PC-9 (cell line): ENCODE data around the gene MRM1. TPM values are rescaled to one million over a fixed set of nuclear protein-coding genes. Genes with fewer than 3 reads are reported as not detected.

Experiments
- BruUV-seq: library from RNA; stranded (reverse); fragments of 400-500 nt; replicated peaks from 2 replicates; lab custom pipeline; 2021; lab: Mats Ljungman, UMichigan
- CTCF ChIA-PET: fragments of 300-600 bp; sonication (Branson Sonifier 250); formaldehyde crosslinking; loops from one replicate; lab custom pipeline; 2022; ENCODE audit warnings: antibody characterized with exemption; lab: Charles Lee
- POLR2A ChIA-PET: fragments of 300-600 bp; sonication (Branson Sonifier 250); formaldehyde crosslinking; loops from one replicate; lab custom pipeline; 2022; ENCODE audit warnings: antibody characterized with exemption; ENCODE audit not compliant: unreplicated experiment; lab: Charles Lee
- DNase-seq, 2 experiments: peaks; one replicate each; pipeline versions ENCODE4 v3.0.0 to v3.0.0-alpha.2; 2015 to 2022; ENCODE audit warnings: mixed read lengths in 1 of 2
- H2AFZ ChIP-seq: fragments of 200-600 bp; sonication (generic); 2 replicates; pipeline ENCODE4 v1.8.1; 2017; ENCODE audit warnings: antibody characterized with exemption
- H3F3A ChIP-seq: fragments of 200-600 bp; sonication (generic); 2 replicates; pipeline ENCODE4 v1.8.1; 2017; ENCODE audit warnings: antibody characterized with exemption, mild to moderate bottlenecking, low read depth; ENCODE audit not compliant: insufficient read depth
- H3K27ac ChIP-seq: fragments of 200-600 bp; sonication (generic); 2 replicates; pipeline ENCODE4 v1.6.1; 2016; ENCODE audit warnings: mixed run types
- H3K27me3 ChIP-seq: fragments of 200-600 bp; sonication (generic); 2 replicates; pipeline ENCODE4 v1.6.1; 2016; ENCODE audit warnings: low read depth, mixed run types; ENCODE audit not compliant: insufficient read depth
- H3K36me3 ChIP-seq: fragments of 200-600 bp; sonication (generic); 2 replicates; pipeline ENCODE4 v1.6.1; 2016; ENCODE audit warnings: low read depth, mixed run types
- H3K4me1 ChIP-seq: fragments of 200-600 bp; sonication (generic); replicated peaks from 2 replicates; pipeline ENCODE4 v1.6.1; 2016; ENCODE audit warnings: mixed run types; ENCODE audit not compliant: insufficient read depth
- H3K4me2 ChIP-seq: fragments of 200-600 bp; sonication (generic); 2 replicates; pipeline ENCODE4 v1.6.1; 2017; ENCODE audit warnings: mixed run types
- H3K4me3 ChIP-seq: fragments of 200-600 bp; sonication (generic); 2 replicates; pipeline ENCODE4 v1.6.1; 2016; ENCODE audit warnings: mixed run types
- H3K79me2 ChIP-seq: fragments of 200-600 bp; sonication (generic); 2 replicates; pipeline ENCODE4 v1.6.1; 2017; ENCODE audit warnings: low read depth, mixed run types
- H3K9me2 ChIP-seq: fragments of 200-600 bp; sonication (generic); 2 replicates; pipeline ENCODE4 v1.8.1; 2017; ENCODE audit warnings: mild to moderate bottlenecking; ENCODE audit not compliant: insufficient read depth
- H3K9me3 ChIP-seq: fragments of 200-600 bp; sonication (generic); 2 replicates; pipeline ENCODE4 v1.8.1; 2016; ENCODE audit warnings: low read depth; ENCODE audit not compliant: insufficient read depth
- H4K20me1 ChIP-seq: fragments of 200-600 bp; sonication (generic); 2 replicates; pipeline ENCODE4 v1.8.1; 2017; ENCODE audit not compliant: insufficient read depth
- EZH2 ChIP-seq: fragments of 200-600 bp; sonication (generic); IDR thresholded peaks from 2 replicates; pipeline ENCODE4 v1.8.0; 2017; ENCODE audit warnings: antibody characterized with exemption, low read depth
- intact Hi-C: fragments of 100-400 bp; cut with micrococcal nuclease; formaldehyde crosslinking; loops from one replicate; pipeline ENCODE4 v1.10.0; 2022; ENCODE audit not compliant: unreplicated experiment
- total RNA-seq: library from RNA; stranded (reverse); gene quantifications from 2 replicates; pipeline ENCODE4 v1.2.3, GENCODE V29; 2021
- TF ChIP-seq, protein P1 (sequence below): fragments of 200-600 bp; sonication (generic); conservative IDR thresholded peaks from 2 replicates; pipeline ENCODE4 v1.6.1; 2017; ENCODE audit warnings: mixed run types, antibody characterized with exemption, mild to moderate bottlenecking, moderate library complexity

The MRM1 gene
- total RNA-seq, 1 experiment from 2014 or later, result 9.6 TPM

DNA sequence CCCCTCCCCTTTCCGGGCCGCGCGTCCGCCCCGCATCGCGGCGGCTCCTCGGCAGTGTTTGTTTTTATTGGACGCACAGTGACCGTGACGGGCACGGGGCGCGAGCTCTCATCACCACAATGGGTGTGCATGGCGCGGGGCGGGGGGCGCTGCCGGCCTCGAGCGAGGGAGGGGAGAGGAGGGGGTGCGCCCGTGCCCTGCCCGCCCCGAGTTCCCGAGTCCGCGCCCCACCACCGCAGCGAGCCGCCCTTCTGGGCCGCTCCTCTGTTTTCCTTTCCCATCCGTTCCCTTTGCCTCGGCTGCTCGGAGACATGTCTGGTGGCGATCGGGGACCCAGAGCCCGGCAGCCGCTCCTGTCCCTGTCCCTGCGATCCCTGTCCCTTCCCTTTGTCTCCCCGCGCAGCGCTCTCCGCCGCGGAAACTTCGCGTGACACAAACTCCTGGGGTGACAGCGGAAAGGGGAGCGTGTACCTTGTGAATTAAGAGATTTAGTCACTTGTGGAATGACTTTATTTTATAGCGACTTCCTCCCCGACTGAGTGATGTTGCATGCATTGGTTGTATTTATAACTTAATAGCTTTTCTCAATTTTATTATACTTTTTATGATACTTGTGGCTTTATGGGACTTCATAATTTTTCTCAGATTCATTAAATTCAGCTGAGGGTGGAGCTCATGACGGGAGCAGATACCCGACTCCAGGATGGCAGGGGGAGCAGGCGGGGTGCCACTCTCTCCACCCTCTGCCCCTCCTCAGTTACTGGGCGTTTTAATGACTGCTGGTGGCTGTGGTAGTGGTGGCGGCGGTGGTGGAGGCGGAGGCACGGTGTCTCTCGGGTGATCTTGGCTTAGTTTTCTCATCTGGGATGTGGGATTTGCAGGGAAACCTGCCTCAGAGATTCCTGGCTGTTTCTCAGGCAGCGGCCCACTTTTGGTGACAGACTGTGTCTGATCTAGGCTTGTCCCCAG, 40.8 kb downstream of the MRM1 start:
- no peak for TF ChIP-seq EZH2
- TF ChIP-seq, protein P1, sequence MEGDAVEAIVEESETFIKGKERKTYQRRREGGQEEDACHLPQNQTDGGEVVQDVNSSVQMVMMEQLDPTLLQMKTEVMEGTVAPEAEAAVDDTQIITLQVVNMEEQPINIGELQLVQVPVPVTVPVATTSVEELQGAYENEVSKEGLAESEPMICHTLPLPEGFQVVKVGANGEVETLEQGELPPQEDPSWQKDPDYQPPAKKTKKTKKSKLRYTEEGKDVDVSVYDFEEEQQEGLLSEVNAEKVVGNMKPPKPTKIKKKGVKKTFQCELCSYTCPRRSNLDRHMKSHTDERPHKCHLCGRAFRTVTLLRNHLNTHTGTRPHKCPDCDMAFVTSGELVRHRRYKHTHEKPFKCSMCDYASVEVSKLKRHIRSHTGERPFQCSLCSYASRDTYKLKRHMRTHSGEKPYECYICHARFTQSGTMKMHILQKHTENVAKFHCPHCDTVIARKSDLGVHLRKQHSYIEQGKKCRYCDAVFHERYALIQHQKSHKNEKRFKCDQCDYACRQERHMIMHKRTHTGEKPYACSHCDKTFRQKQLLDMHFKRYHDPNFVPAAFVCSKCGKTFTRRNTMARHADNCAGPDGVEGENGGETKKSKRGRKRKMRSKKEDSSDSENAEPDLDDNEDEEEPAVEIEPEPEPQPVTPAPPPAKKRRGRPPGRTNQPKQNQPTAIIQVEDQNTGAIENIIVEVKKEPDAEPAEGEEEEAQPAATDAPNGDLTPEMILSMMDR, result no peak
- Histone ChIP-seq H3K4me2 (no peak overlapping the region), H4K20me1 (no peaks in the 10 kb centered on the region), H3K27me3 (peaks cover 27% of the 10 kb centered on the region), H3F3A (no peaks in the 10 kb centered on the region), H3K27ac (no peak overlapping the region), H3K4me1 (no peaks in the 10 kb centered on the region), H3K79me2 (no peaks in the 10 kb centered on the region), H3K4me3 (no peak overlapping the region), H3K9me3 (no peaks in the 10 kb centered on the region), H3K9me2 (no peaks in the 10 kb centered on the region), H2AFZ (no peak overlapping the region), H3K36me3 (no peaks in the 10 kb centered on the region)
- ChIA-PET POLR2A (no interaction called here), CTCF (no interaction called here)
- no peak for DNase-seq
- intact Hi-C loops, result no loop called here
- BruUV-seq, result no TSS peak

DNA sequence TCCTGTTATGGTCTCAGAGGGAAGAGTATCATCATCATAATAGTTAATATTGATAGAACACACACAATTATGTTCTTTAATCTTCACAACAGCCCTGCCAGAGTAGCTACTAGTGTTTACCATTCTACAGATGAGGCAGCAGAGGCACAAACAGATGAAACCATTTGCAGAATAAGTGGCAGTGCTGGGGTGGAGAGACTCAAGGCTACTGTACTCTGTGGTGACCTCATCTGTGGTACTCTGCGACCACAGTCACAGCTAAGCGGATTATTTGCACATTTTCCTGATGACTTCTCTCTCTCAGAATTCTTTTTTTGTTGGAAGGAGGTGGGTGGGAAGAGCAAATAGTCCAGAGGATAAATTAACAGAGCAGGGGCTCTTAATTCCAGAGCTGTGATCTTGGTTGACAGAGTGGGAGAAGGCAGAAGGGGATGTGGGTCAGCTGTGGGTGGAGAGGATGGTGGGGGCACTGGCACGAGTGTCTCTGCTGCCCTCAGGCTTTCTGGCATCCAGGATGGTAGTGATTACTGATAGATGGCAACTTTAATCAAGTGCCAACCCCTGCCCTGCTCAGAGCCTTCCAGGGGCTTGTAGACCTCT, 41.8 kb downstream of the MRM1 start:
- intact Hi-C loops, result no loop called here
- CTCF ChIA-PET, result interaction anchor here (0.5 to 0.7 kb wide), 2 partner anchors 40 to 176 kb away, joined by 3 read pairs; no protein-coding TSS in a partner anchor
- Histone ChIP-seq H3K27me3 (peaks cover 27% of the 10 kb centered on the region), H3K9me2 (no peaks in the 10 kb centered on the region), H3K27ac (no peak overlapping the region), H3K4me1 (no peaks in the 10 kb centered on the region), H3K4me2 (no peak overlapping the region), H3K9me3 (no peaks in the 10 kb centered on the region), H4K20me1 (no peaks in the 10 kb centered on the region), H3K36me3 (no peaks in the 10 kb centered on the region), H3K79me2 (no peaks in the 10 kb centered on the region), H3K4me3 (no peak overlapping the region), H3F3A (no peaks in the 10 kb centered on the region), H2AFZ (no peak overlapping the region)
- no peak for DNase-seq
- TF ChIP-seq, protein P1, result no peak
- TF ChIP-seq EZH2, result no peak
- POLR2A ChIA-PET, result no interaction called here
- BruUV-seq, result no TSS peak

DNA sequence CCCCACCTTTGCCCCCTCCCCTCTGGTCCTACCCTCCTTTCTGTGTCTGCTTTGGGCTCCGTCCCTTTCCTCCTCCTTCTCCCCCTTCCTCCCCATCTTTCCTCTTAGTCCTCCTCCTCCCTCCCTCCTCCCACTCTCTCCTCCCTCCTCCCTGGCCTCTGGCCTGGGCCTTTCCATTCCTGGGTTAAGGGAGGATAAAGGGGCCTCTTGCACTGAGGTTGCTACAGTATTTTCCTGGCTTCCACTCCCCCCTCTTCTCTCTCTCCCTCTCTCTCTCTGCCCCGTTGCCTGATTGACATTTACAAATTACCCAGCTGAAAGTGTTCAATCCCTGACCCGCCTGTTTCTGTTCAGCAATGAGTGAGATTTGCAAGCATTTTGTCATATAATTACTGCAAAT, 44.0 kb downstream of the MRM1 start:
- DNase-seq, result no peak
- no peak overlapping the region for H3K27ac ChIP-seq
- H3K36me3 ChIP-seq, result no peaks in the 10 kb centered on the region
- ChIA-PET CTCF (no interaction called here), POLR2A (no interaction called here)
- no peaks in the 10 kb centered on the region for H3F3A ChIP-seq
- H2AFZ ChIP-seq, result no peak overlapping the region
- intact Hi-C loops, result no loop called here
- TF ChIP-seq EZH2, result no peak
- TF ChIP-seq, protein P1, result no peak
- BruUV-seq, result no TSS peak
- no peaks in the 10 kb centered on the region for H3K9me3 ChIP-seq
- no peaks in the 10 kb centered on the region for H3K79me2 ChIP-seq
- H4K20me1 ChIP-seq, result no peaks in the 10 kb centered on the region
- H3K27me3 ChIP-seq, result peaks cover 24% of the 10 kb centered on the region
- H3K9me2 ChIP-seq, result no peaks in the 10 kb centered on the region
- no peak overlapping the region for H3K4me2 ChIP-seq
- H3K4me3 ChIP-seq, result no peak overlapping the region
- no peaks in the 10 kb centered on the region for H3K4me1 ChIP-seq
